IMR-90 (cell line): ENCODE results near the gene CXXC1. TPM values are rescaled to one million over a fixed set of nuclear protein-coding genes. Genes with fewer than 3 reads are reported as not detected.

Experiments
- ATAC-seq: fragments of 200-7000 bp; cut with Tn5 transposase; 2 replicates; pipeline ENCODE4 v1.9.1; 2020; ENCODE audit warnings: low read depth, mild to moderate bottlenecking, moderate library complexity
- BruUV-seq: library from RNA; stranded (reverse); fragments of 400-500 nt; replicated peaks from 2 replicates; lab custom pipeline; 2021; lab: Mats Ljungman, UMichigan
- CTCF ChIA-PET: fragments of 300-600 bp; formaldehyde crosslinking; extraction: SDS; loops from one replicate; lab custom pipeline; 2021; ENCODE audit warnings: antibody characterized with exemption; lab: Yijun Ruan, JAX
- POLR2A ChIA-PET: fragments of 300-600 bp; sonication (Branson Sonifier 250); formaldehyde crosslinking; loops from one replicate; lab custom pipeline; 2022; ENCODE audit warnings: antibody characterized with exemption; ENCODE audit not compliant: unreplicated experiment; lab: Charles Lee
- DNase-seq: peaks from one replicate; pipeline ENCODE4 v3.0.0; 2013
- H2AFZ ChIP-seq: replicated peaks from 2 replicates; pipeline ENCODE3; 2013; ENCODE audit warnings: low read length, mild to moderate bottlenecking; ENCODE audit not compliant: poor library complexity
- H2AK5ac ChIP-seq: 2 replicates; pipeline ENCODE4 v1.6.1; 2013; ENCODE audit warnings: low read depth, low read length, inconsistent platforms
- H2AK9ac ChIP-seq: replicated peaks from 2 replicates; pipeline ENCODE3; 2013; ENCODE audit warnings: mild to moderate bottlenecking, low read depth, low read length, moderate library complexity; ENCODE audit not compliant: poor library complexity
- H2BK120ac ChIP-seq: 2 replicates; pipeline ENCODE4 v1.6.1; 2013; ENCODE audit warnings: low read depth, low read length, inconsistent platforms
- H2BK15ac ChIP-seq: 3 replicates; pipeline ENCODE4 v1.6.1; 2013; ENCODE audit warnings: low read depth, low read length, inconsistent platforms
- H2BK20ac ChIP-seq: 2 replicates; pipeline ENCODE4 v1.6.1; 2013; ENCODE audit warnings: low read depth, mild to moderate bottlenecking, inconsistent platforms, low read length, moderate library complexity
- H2BK5ac ChIP-seq: 2 replicates; pipeline ENCODE4 v1.6.1; 2013; ENCODE audit warnings: mild to moderate bottlenecking, low read depth, low read length, inconsistent platforms; ENCODE audit not compliant: poor library complexity, severe bottlenecking
- H3K14ac ChIP-seq: replicated peaks from 2 replicates; pipeline ENCODE4 v1.6.1; 2013; ENCODE audit warnings: low read depth, low read length, inconsistent platforms
- H3K18ac ChIP-seq: 2 replicates; pipeline ENCODE4 v1.6.1; 2013; ENCODE audit warnings: low read depth, low read length, control low read depth
- H3K23ac ChIP-seq: 2 replicates; pipeline ENCODE4 v1.6.1; 2013; ENCODE audit warnings: low read depth, low read length, inconsistent platforms
- H3K27ac ChIP-seq: 2 replicates; pipeline ENCODE4 v1.5.1; 2013; ENCODE audit warnings: mild to moderate bottlenecking, control low read depth, low read length; ENCODE audit not compliant: insufficient read depth
- H3K27me3 ChIP-seq: 2 replicates; pipeline ENCODE4 v1.6.1; 2013; ENCODE audit warnings: low read length; ENCODE audit not compliant: control insufficient read depth, insufficient read depth
- H3K36me3 ChIP-seq: 2 replicates; pipeline ENCODE4 v1.6.1; 2013; ENCODE audit warnings: low read length, mixed read lengths; ENCODE audit not compliant: control insufficient read depth, insufficient read depth
- H3K4ac ChIP-seq: 2 replicates; pipeline ENCODE4 v1.6.1; 2013; ENCODE audit warnings: low read depth, low read length, inconsistent platforms
- H3K4me1 ChIP-seq: 2 replicates; pipeline ENCODE4 v1.6.1; 2013; ENCODE audit warnings: low read length, mixed read lengths; ENCODE audit not compliant: control insufficient read depth, insufficient read depth
- H3K4me2 ChIP-seq: 2 replicates; pipeline ENCODE4 v1.6.1; 2013; ENCODE audit warnings: low read depth, mild to moderate bottlenecking, control low read depth, low read length, moderate library complexity
- H3K4me3 ChIP-seq: 2 replicates; pipeline ENCODE4 v1.5.1; 2013; ENCODE audit warnings: low read depth, mild to moderate bottlenecking, control low read depth, low read length, moderate library complexity; ENCODE audit not compliant: insufficient read depth
- H3K56ac ChIP-seq: 2 replicates; pipeline ENCODE4 v1.6.1; 2013; ENCODE audit warnings: low read length, inconsistent platforms; ENCODE audit not compliant: insufficient read depth; ENCODE audit errors: extremely low read depth
- H3K79me1 ChIP-seq, 2 experiments: 2 replicates each; pipeline ENCODE4 v1.6.1; 2013; ENCODE audit warnings: low read length in 2 of 2, inconsistent platforms in 1 of 2, low read depth in 1 of 2
- H3K9ac ChIP-seq: 2 replicates; pipeline ENCODE4 v1.6.1; 2013; ENCODE audit warnings: low read depth, low read length, control low read depth
- H3K9me1 ChIP-seq: 2 replicates; pipeline ENCODE4 v1.6.1; 2013; ENCODE audit warnings: low read length, inconsistent platforms; ENCODE audit not compliant: insufficient read depth
- H3K9me3 ChIP-seq: 2 replicates; pipeline ENCODE4 v1.6.1; 2013; ENCODE audit warnings: low read length; ENCODE audit not compliant: control insufficient read depth, insufficient read depth
- H4K20me1 ChIP-seq: 2 replicates; pipeline ENCODE4 v1.6.1; 2013; ENCODE audit warnings: low read length, inconsistent platforms; ENCODE audit not compliant: insufficient read depth
- H4K5ac ChIP-seq: 2 replicates; pipeline ENCODE4 v1.6.1; 2013; ENCODE audit warnings: mild to moderate bottlenecking, low read depth, low read length, control low read depth
- H4K8ac ChIP-seq, 2 experiments: 2 replicates each; pipeline ENCODE4 v1.6.1; 2013; ENCODE audit warnings: low read depth in 2 of 2, low read length in 2 of 2, control low read depth in 1 of 2, inconsistent platforms in 1 of 2
- H4K91ac ChIP-seq: 2 replicates; pipeline ENCODE4 v1.6.1; 2013; ENCODE audit warnings: low read depth, low read length, inconsistent platforms; ENCODE audit not compliant: insufficient read depth
- BHLHE40 ChIP-seq: fragments of 150-350 bp; IDR thresholded peaks from 2 replicates; pipeline ENCODE4 v1.6.1; 2016; ENCODE audit warnings: mild to moderate bottlenecking, low read depth, low read length
- CEBPB ChIP-seq: IDR thresholded peaks from 2 replicates; pipeline ENCODE4 v1.6.1; 2012; ENCODE audit warnings: low read depth, low read length, improper control_type of control experiment
- MAZ ChIP-seq: IDR thresholded peaks from 2 replicates; pipeline ENCODE4 v1.6.1; 2012; ENCODE audit warnings: low read depth, mild to moderate bottlenecking, low read length, improper control_type of control experiment, moderate library complexity, borderline replicate concordance
- MXI1 ChIP-seq: IDR thresholded peaks from 2 replicates; pipeline ENCODE4 v1.6.1; 2012; ENCODE audit warnings: low read depth, mild to moderate bottlenecking, low read length, moderate library complexity, borderline replicate concordance
- NFE2L2 ChIP-seq: fragments of 150-350 bp; IDR thresholded peaks from 2 replicates; pipeline ENCODE4 v1.6.1; 2016; ENCODE audit warnings: low read depth, mild to moderate bottlenecking, low read length
- POLR2A ChIP-seq: IDR thresholded peaks from 2 replicates; pipeline ENCODE4 v1.6.1; 2012; ENCODE audit warnings: mild to moderate bottlenecking, low read depth, low read length
- RAD21 ChIP-seq: IDR thresholded peaks from 2 replicates; pipeline ENCODE4 v1.6.1; 2012; ENCODE audit warnings: low read length, improper control_type of control experiment
- RCOR1 ChIP-seq: IDR thresholded peaks from 2 replicates; pipeline ENCODE4 v1.6.1; 2012; ENCODE audit warnings: mild to moderate bottlenecking, low read length, improper control_type of control experiment; ENCODE audit not compliant: insufficient replicate concordance
- RFX5 ChIP-seq: IDR thresholded peaks from 2 replicates; pipeline ENCODE4 v1.8.0; 2012; ENCODE audit warnings: low read depth, mild to moderate bottlenecking, low read length, moderate library complexity
- SMC3 ChIP-seq: fragments of 150-350 bp; IDR thresholded peaks from 2 replicates; pipeline ENCODE4 v1.6.1; 2016; ENCODE audit warnings: low read depth, mild to moderate bottlenecking, antibody characterized with exemption, low read length, moderate library complexity
- WGBS, 2 experiments: methylation state at CpG; one replicate each; pipeline versions ENCODE4 v1.1.5 to v1.1.7; 2013; ENCODE audit warnings: missing lambda C conversion rate in 2 of 2; ENCODE audit not compliant: insufficient read length in 1 of 2; ENCODE audit errors: extremely low coverage in 2 of 2; 5-methylcytosine and 5-hydroxymethylcytosine counted together
- dilution Hi-C: fragments of 300-500 bp; cut with HindIII; formaldehyde crosslinking; loops from one replicate; pipeline ENCODE4 v1.14.3; 2018; ENCODE audit warnings: low sequenced_read_pairs; ENCODE audit not compliant: unreplicated experiment
- in situ Hi-C: fragments of 300-500 bp; cut with MboI; formaldehyde crosslinking; loops from 3 replicates; pipeline ENCODE4 v1.14.3; 2019; ENCODE audit warnings: low sequenced_read_pairs, inconsistent platforms, mixed read lengths
- intact Hi-C: fragments of 100-400 bp; cut with micrococcal nuclease; formaldehyde crosslinking; loops from 2 replicates; pipeline ENCODE4 v1.10.0; 2022
- polyA plus RNA-seq, 3 experiments: library from polyadenylated mRNA; depleted of rRNA; stranded (reverse); fragments of >200 nt; gene quantifications; 2 replicates each; pipeline ENCODE4 v1.2.3, GENCODE V29; 2012; ENCODE audit warnings: low replicate concordance in 1 of 3
- total RNA-seq: library from RNA; depleted of rRNA; stranded (reverse); fragments of >200 nt; gene quantifications from 2 replicates; pipeline ENCODE4 v1.2.3, GENCODE V29; 2012
- TF ChIP-seq, protein P1 (sequence below): fragments of 150-350 bp; IDR thresholded peaks from 2 replicates; pipeline ENCODE4 v1.6.1; 2016; ENCODE audit warnings: low read depth, mild to moderate bottlenecking, low read length, moderate library complexity, borderline replicate concordance
- TF ChIP-seq, protein P2 (sequence below): conservative IDR thresholded peaks from 2 replicates; pipeline ENCODE4 v1.5.1; 2012; ENCODE audit warnings: mild to moderate bottlenecking, low read depth, low read length, improper control_type of control experiment

The CXXC1 gene
- total and polyA plus RNA-seq, 2 of the 4 experiments (the other 2 are of a cell fraction) = 24.0 to 66.2 TPM

DNA sequence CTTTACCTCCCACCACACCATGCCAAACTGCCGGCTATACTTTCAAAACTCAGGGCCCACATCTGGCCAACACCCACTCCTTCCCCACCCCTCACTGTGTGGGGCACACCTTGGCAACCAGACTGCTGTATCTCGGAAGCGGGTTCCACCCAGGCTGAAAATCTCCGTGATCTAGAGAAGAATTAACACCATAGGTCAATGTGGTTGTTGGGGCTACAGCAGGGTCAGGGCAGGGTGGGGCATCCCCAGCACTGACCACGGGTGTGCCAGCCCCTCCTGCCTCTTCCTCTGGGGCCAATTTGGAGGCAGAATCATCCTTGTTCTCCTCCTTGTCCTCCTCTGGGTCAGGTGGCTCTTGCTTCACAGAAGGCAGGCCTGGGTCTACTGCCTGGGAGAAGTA lies 14.9 kb downstream of the CXXC1 start:
- Histone ChIP-seq H3K9me3 (no peaks in the 10 kb centered on the region), H3K4ac (no peak overlapping the region), H2BK15ac (no peak overlapping the region), H3K27ac (no peak overlapping the region), H3K4me2 (no peak overlapping the region), H2AFZ (no peak overlapping the region), H3K79me1 (peaks cover 0 to 22% of the 10 kb centered on the region in 2 experiments), H3K56ac (no peak overlapping the region), H3K23ac (no peak overlapping the region), H4K8ac (no peak overlapping the region), H2BK5ac (no peak overlapping the region), H3K9ac (no peak overlapping the region), H2BK120ac (no peak overlapping the region), H3K18ac (no peak overlapping the region), H2AK5ac (no peak overlapping the region), H4K20me1 (peaks cover 7% of the 10 kb centered on the region), H3K9me1 (peaks cover 11% of the 10 kb centered on the region; the same call in 1 of the 2 replicates), H3K4me3 (no peak overlapping the region), H3K4me1 (no peaks in the 10 kb centered on the region), H4K5ac (no peak overlapping the region), H2AK9ac (no peak overlapping the region), H3K27me3 (no peaks in the 10 kb centered on the region), H2BK20ac (no peak overlapping the region), H4K91ac (no peak overlapping the region), H3K14ac (no peak overlapping the region), H3K36me3 (peaks cover 70% of the 10 kb centered on the region)
- DNase-seq (no peak), ATAC-seq (no peak)
- POLR2A ChIA-PET = no interaction called here
- intact Hi-C loops (no loop called here), in situ Hi-C loops (no loop called here), dilution Hi-C loops (no loop called here)
- 100% methylated on average over 2 of the region's 5 CpGs; no CpG with 5 or more reads in 1 of the 2 experiments for WGBS, 2 experiments
- no TSS peak for BruUV-seq
- TF ChIP-seq SMC3 (no peak), BHLHE40 (no peak), RAD21 (no peak), MAZ (no peak), CEBPB (no peak), POLR2A (no peak), RFX5 (no peak), RCOR1 (no peak), NFE2L2 (no peak), MXI1 (no peak)
- TF ChIP-seq, protein P1, sequence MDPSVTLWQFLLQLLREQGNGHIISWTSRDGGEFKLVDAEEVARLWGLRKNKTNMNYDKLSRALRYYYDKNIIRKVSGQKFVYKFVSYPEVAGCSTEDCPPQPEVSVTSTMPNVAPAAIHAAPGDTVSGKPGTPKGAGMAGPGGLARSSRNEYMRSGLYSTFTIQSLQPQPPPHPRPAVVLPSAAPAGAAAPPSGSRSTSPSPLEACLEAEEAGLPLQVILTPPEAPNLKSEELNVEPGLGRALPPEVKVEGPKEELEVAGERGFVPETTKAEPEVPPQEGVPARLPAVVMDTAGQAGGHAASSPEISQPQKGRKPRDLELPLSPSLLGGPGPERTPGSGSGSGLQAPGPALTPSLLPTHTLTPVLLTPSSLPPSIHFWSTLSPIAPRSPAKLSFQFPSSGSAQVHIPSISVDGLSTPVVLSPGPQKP = no peak
- TF ChIP-seq, protein P2, sequence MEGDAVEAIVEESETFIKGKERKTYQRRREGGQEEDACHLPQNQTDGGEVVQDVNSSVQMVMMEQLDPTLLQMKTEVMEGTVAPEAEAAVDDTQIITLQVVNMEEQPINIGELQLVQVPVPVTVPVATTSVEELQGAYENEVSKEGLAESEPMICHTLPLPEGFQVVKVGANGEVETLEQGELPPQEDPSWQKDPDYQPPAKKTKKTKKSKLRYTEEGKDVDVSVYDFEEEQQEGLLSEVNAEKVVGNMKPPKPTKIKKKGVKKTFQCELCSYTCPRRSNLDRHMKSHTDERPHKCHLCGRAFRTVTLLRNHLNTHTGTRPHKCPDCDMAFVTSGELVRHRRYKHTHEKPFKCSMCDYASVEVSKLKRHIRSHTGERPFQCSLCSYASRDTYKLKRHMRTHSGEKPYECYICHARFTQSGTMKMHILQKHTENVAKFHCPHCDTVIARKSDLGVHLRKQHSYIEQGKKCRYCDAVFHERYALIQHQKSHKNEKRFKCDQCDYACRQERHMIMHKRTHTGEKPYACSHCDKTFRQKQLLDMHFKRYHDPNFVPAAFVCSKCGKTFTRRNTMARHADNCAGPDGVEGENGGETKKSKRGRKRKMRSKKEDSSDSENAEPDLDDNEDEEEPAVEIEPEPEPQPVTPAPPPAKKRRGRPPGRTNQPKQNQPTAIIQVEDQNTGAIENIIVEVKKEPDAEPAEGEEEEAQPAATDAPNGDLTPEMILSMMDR = no peak
- CTCF ChIA-PET = no interaction called here
